Measurements from ENCODE around the gene SRRM4.

GRCh38 chr12:119177724-119178380 lies 196.5 kb downstream of the SRRM4 start:
- TF ChIP-seq SOX15 (CRISPR knock-in tag; IDR thresholded peaks at IDR 0.05) (no peak), USF1 (CRISPR knock-in tag; IDR thresholded peaks at IDR 0.05) (no peak), NR3C1 (CRISPR knock-in tag; conservative IDR thresholded peaks at IDR 0.05; ENCODE audit: low read depth) (no peak), CTCF (IDR thresholded peaks at IDR 0.05) (no peak), FOXP1 (CRISPR knock-in tag; IDR thresholded peaks at IDR 0.05; ENCODE audit: borderline replicate concordance) (no peak), MAX (CRISPR knock-in tag; IDR thresholded peaks at IDR 0.05) (no peak), PRDM15 (CRISPR knock-in tag; IDR thresholded peaks at IDR 0.05) (no peak), ZMAT4 (CRISPR knock-in tag; IDR thresholded peaks at IDR 0.05) (no peak), GABPB1 (CRISPR knock-in tag; IDR thresholded peaks at IDR 0.05) (no peak), HMGA2 (CRISPR knock-in tag; IDR thresholded peaks at IDR 0.05) (no peak)

All from WTC11 (cell line).